Measurements from ENCODE around the gene IFT80. TPM values are rescaled to one million over a fixed set of nuclear protein-coding genes. Genes with fewer than 3 reads are reported as not detected.

IFT80 gene
- polyA plus RNA-seq, 1 of the 3 experiments (the other 2 are of a cell fraction): 10.5 TPM

- Histone ChIP-seq H3F3A (replicated peaks; ENCODE audit: insufficient read depth) (no peaks in the 10 kb centered on the region), H3K4me1 (ENCODE audit: control insufficient read depth in 1 of 2, insufficient read depth in 2 of 2, low read depth in 1 of 2, low read length in 1 of 2) (no peaks in the 10 kb centered on the region; a peak in 1 of 4 replicates), H3K9me2 (no peaks in the 10 kb centered on the region; the same call in 1 of the 2 replicates), H3K79me2 (ENCODE audit: insufficient read depth) (no peaks in the 10 kb centered on the region), H3K4me2 (no peak overlapping the region), H3K9me3 (no peaks in the 10 kb centered on the region), H3K27me3 (ENCODE audit: insufficient read depth) (no peaks in the 10 kb centered on the region), H2AFZ (ENCODE audit: low read depth) (no peak overlapping the region), H3K27ac (ENCODE audit: low read depth in 2 of 2, low read length in 1 of 2) (no peak overlapping the region), H4K20me1 (ENCODE audit: insufficient read depth) (no peaks in the 10 kb centered on the region), H3K4me3 (ENCODE audit: low read depth in 2 of 2, low read length in 1 of 2) (no peak overlapping the region), H3K36me3 (replicated peaks in 1 of 2; ENCODE audit: control insufficient read depth in 1 of 2, insufficient read depth in 2 of 2, low read length in 1 of 2) (peaks cover 10 to 14% of the 10 kb centered on the region in 2 experiments), H3K9ac (no peak overlapping the region)
- ChIA-PET POLR2A (no interaction called here), CTCF (no interaction called here)
- TF ChIP-seq RXRA (IDR thresholded peaks at IDR 0.05; ENCODE audit: borderline replicate concordance, low read depth) (no peak), REST (IDR thresholded peaks at IDR 0.05; ENCODE audit: low read depth, low read length) (no peak), JUND (IDR thresholded peaks at IDR 0.05) (no peak), TCF12 (IDR thresholded peaks at IDR 0.05) (no peak), RFX5 (IDR thresholded peaks at IDR 0.05; ENCODE audit: low read length) (no peak), YY1 (IDR thresholded peaks at IDR 0.05; ENCODE audit: low read depth) (no peak), NFIC (IDR thresholded peaks at IDR 0.05; ENCODE audit: borderline replicate concordance) (no peak), NRF1 (IDR thresholded peaks at IDR 0.05; ENCODE audit: low read depth, low read length) (no peak)
- TF ChIP-seq, protein P1, sequence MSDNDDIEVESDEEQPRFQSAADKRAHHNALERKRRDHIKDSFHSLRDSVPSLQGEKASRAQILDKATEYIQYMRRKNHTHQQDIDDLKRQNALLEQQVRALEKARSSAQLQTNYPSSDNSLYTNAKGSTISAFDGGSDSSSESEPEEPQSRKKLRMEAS (IDR thresholded peaks at IDR 0.05; ENCODE audit: low read depth): no peak
- TF ChIP-seq, protein P2, sequence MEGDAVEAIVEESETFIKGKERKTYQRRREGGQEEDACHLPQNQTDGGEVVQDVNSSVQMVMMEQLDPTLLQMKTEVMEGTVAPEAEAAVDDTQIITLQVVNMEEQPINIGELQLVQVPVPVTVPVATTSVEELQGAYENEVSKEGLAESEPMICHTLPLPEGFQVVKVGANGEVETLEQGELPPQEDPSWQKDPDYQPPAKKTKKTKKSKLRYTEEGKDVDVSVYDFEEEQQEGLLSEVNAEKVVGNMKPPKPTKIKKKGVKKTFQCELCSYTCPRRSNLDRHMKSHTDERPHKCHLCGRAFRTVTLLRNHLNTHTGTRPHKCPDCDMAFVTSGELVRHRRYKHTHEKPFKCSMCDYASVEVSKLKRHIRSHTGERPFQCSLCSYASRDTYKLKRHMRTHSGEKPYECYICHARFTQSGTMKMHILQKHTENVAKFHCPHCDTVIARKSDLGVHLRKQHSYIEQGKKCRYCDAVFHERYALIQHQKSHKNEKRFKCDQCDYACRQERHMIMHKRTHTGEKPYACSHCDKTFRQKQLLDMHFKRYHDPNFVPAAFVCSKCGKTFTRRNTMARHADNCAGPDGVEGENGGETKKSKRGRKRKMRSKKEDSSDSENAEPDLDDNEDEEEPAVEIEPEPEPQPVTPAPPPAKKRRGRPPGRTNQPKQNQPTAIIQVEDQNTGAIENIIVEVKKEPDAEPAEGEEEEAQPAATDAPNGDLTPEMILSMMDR (IDR thresholded peaks at IDR 0.05): no peak
- DNase-seq: no peak
These were observed 102.4 kb downstream of the IFT80 start for GRCh38 chr3:160296591-160296990.

- 87% methylated on average over 3 of the region's 3 CpGs for WGBS (ENCODE audit: low lambda C conversion rate)
- ChIA-PET CTCF (no interaction called here), POLR2A (no interaction called here)
- Histone ChIP-seq H3K4me2 (no peak overlapping the region), H4K20me1 (ENCODE audit: insufficient read depth) (no peaks in the 10 kb centered on the region), H3K9me3 (no peaks in the 10 kb centered on the region), H3K36me3 (replicated peaks in 1 of 2; ENCODE audit: control insufficient read depth in 1 of 2, insufficient read depth in 2 of 2, low read length in 1 of 2) (peaks cover 2 to 4% of the 10 kb centered on the region in 2 experiments), H3K9ac (no peak overlapping the region), H3K4me1 (ENCODE audit: control insufficient read depth in 1 of 2, insufficient read depth in 2 of 2, low read depth in 1 of 2, low read length in 1 of 2) (no peaks in the 10 kb centered on the region; a peak in 2 of 4 replicates), H3K9me2 (no peaks in the 10 kb centered on the region), H3F3A (replicated peaks; ENCODE audit: insufficient read depth) (no peaks in the 10 kb centered on the region), H3K4me3 (ENCODE audit: low read depth in 2 of 2, low read length in 1 of 2) (no peak overlapping the region), H2AFZ (ENCODE audit: low read depth) (no peak overlapping the region), H3K27ac (ENCODE audit: low read depth in 2 of 2, low read length in 1 of 2) (no peak overlapping the region), H3K27me3 (ENCODE audit: insufficient read depth) (no peaks in the 10 kb centered on the region), H3K79me2 (ENCODE audit: insufficient read depth) (no peaks in the 10 kb centered on the region)
- DNase-seq: no peak
- TF ChIP-seq RAD21 (IDR thresholded peaks at IDR 0.05; ENCODE audit: low read length): no peak
- no peak for TF ChIP-seq RFX5 (IDR thresholded peaks at IDR 0.05; ENCODE audit: low read length)
- TF ChIP-seq TAF1 (IDR thresholded peaks at IDR 0.05; ENCODE audit: borderline replicate concordance, low read depth, low read length): no peak
- TF ChIP-seq RCOR1 (IDR thresholded peaks at IDR 0.05; ENCODE audit: low read length): no peak
- TF ChIP-seq POLR2AphosphoS5 (IDR thresholded peaks at IDR 0.05; ENCODE audit: low read depth, low read length): no peak
- no peak for TF ChIP-seq YY1 (IDR thresholded peaks at IDR 0.05; ENCODE audit: low read depth)
- TF ChIP-seq, protein P1 (IDR thresholded peaks at IDR 0.05; ENCODE audit: low read depth): no peak
- TF ChIP-seq, protein P3, sequence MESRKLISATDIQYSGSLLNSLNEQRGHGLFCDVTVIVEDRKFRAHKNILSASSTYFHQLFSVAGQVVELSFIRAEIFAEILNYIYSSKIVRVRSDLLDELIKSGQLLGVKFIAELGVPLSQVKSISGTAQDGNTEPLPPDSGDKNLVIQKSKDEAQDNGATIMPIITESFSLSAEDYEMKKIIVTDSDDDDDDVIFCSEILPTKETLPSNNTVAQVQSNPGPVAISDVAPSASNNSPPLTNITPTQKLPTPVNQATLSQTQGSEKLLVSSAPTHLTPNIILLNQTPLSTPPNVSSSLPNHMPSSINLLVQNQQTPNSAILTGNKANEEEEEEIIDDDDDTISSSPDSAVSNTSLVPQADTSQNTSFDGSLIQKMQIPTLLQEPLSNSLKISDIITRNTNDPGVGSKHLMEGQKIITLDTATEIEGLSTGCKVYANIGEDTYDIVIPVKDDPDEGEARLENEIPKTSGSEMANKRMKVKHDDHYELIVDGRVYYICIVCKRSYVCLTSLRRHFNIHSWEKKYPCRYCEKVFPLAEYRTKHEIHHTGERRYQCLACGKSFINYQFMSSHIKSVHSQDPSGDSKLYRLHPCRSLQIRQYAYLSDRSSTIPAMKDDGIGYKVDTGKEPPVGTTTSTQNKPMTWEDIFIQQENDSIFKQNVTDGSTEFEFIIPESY (IDR thresholded peaks at IDR 0.05; ENCODE audit: borderline replicate concordance, low read depth): no peak
- no peak for TF ChIP-seq TCF12 (IDR thresholded peaks at IDR 0.05)
- TF ChIP-seq, protein P4, sequence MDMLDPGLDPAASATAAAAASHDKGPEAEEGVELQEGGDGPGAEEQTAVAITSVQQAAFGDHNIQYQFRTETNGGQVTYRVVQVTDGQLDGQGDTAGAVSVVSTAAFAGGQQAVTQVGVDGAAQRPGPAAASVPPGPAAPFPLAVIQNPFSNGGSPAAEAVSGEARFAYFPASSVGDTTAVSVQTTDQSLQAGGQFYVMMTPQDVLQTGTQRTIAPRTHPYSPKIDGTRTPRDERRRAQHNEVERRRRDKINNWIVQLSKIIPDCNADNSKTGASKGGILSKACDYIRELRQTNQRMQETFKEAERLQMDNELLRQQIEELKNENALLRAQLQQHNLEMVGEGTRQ (IDR thresholded peaks at IDR 0.05; ENCODE audit: borderline replicate concordance, low read depth, low read length): no peak
- TF ChIP-seq, protein P5, sequence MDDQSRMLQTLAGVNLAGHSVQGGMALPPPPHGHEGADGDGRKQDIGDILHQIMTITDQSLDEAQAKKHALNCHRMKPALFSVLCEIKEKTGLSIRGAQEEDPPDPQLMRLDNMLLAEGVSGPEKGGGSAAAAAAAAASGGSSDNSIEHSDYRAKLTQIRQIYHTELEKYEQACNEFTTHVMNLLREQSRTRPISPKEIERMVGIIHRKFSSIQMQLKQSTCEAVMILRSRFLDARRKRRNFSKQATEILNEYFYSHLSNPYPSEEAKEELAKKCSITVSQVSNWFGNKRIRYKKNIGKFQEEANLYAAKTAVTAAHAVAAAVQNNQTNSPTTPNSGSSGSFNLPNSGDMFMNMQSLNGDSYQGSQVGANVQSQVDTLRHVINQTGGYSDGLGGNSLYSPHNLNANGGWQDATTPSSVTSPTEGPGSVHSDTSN (IDR thresholded peaks at IDR 0.05): no peak
- no peak for TF ChIP-seq SIN3A (IDR thresholded peaks at IDR 0.05; ENCODE audit: borderline replicate concordance, low read depth, low read length)
- no peak for TF ChIP-seq NFIC (IDR thresholded peaks at IDR 0.05; ENCODE audit: borderline replicate concordance)
These were observed 107.1 kb downstream of the IFT80 start for GRCh38 chr3:160291909-160292299.
